HepG2 (cell line): Measurements from ENCODE around the gene DISP1. TPM values are rescaled to one million over a fixed set of nuclear protein-coding genes. Genes with fewer than 3 reads are reported as not detected.

Experiments
- AHR ChIP-seq: IDR thresholded peaks from 2 replicates; pipeline ENCODE4 v1.6.1; 2018; ENCODE audit warnings: missing genetic modification reagents, missing compliant biosample characterization
- CBX5 ChIP-seq: sonication (generic); formaldehyde crosslinking; IDR thresholded peaks from 2 replicates; pipeline ENCODE4 v1.4.0; 2020; ENCODE audit warnings: missing genetic modification reagents, borderline replicate concordance
- CCAR2 ChIP-seq: fragments of 200-400 bp; formaldehyde crosslinking; optimal IDR thresholded peaks from 2 replicates; pipeline ENCODE3; 2018; ENCODE audit warnings: low read depth, mild to moderate bottlenecking, low read length, moderate library complexity
- FOXJ3 ChIP-seq: sonication (generic); formaldehyde crosslinking; IDR thresholded peaks from 2 replicates; pipeline ENCODE4 v1.4.0; 2020; ENCODE audit warnings: missing genetic modification reagents, mild to moderate bottlenecking, borderline replicate concordance
- GPN1 ChIP-seq: sonication (generic); formaldehyde crosslinking; IDR thresholded peaks from 2 replicates; pipeline ENCODE4 v1.5.1; 2020; ENCODE audit warnings: missing genetic modification reagents, borderline replicate concordance
- MEIS2 ChIP-seq: sonication (generic); formaldehyde crosslinking; IDR thresholded peaks from 2 replicates; pipeline ENCODE4 v1.9.0; 2021; ENCODE audit warnings: mild to moderate bottlenecking, missing genetic modification reagents
- RFXAP ChIP-seq: sonication (generic); formaldehyde crosslinking; IDR thresholded peaks from 2 replicates; pipeline ENCODE4 v1.4.0; 2020; ENCODE audit warnings: missing genetic modification reagents, borderline replicate concordance
- ZFP37 ChIP-seq: sonication (generic); formaldehyde crosslinking; IDR thresholded peaks from 2 replicates; pipeline ENCODE4 v1.4.0; 2020; ENCODE audit warnings: missing genetic modification reagents, borderline replicate concordance
- ZKSCAN8 ChIP-seq: IDR thresholded peaks from 2 replicates; pipeline ENCODE4 v1.6.1; 2016; ENCODE audit warnings: borderline replicate concordance, missing genetic modification reagents, missing compliant biosample characterization
- ZNF30 ChIP-seq: sonication (generic); formaldehyde crosslinking; IDR thresholded peaks from 2 replicates; pipeline ENCODE4 v1.5.0; 2020; ENCODE audit warnings: mild to moderate bottlenecking, missing genetic modification reagents
- ZNF317 ChIP-seq: sonication (generic); formaldehyde crosslinking; IDR thresholded peaks from 2 replicates; pipeline ENCODE4 v1.5.0; 2020; ENCODE audit warnings: mild to moderate bottlenecking, missing genetic modification reagents
- ZNF460 ChIP-seq: sonication (generic); formaldehyde crosslinking; IDR thresholded peaks from 2 replicates; pipeline ENCODE4 v1.5.1; 2020; ENCODE audit warnings: missing genetic modification reagents, mild to moderate bottlenecking, borderline replicate concordance
- ZNF468 ChIP-seq: sonication (generic); formaldehyde crosslinking; IDR thresholded peaks from 2 replicates; pipeline ENCODE4 v1.8.0; 2022; ENCODE audit warnings: mild to moderate bottlenecking, moderate library complexity, missing genetic modification reagents
- ZNF746 ChIP-seq: sonication (generic); formaldehyde crosslinking; IDR thresholded peaks from 2 replicates; pipeline ENCODE4 v1.8.0; 2022; ENCODE audit warnings: mild to moderate bottlenecking, missing genetic modification reagents
- polyA plus RNA-seq, 8 experiments: library from polyadenylated mRNA; depleted of rRNA in 3 of 8; stranded (reverse) in 7 of 8; unstranded in 1 of 8; fragments of >200 nt; fragmentation: Illumina TruSeq in 4 of 8; extraction: Trizol in 4 of 8; gene quantifications; 2 replicates each; pipeline versions ENCODE4 v1.2.1 to v1.2.3, GENCODE V29; 2011 to 2016; ENCODE audit warnings: low read depth in 4 of 8, missing spikeins in 1 of 8, mixed read lengths in 1 of 8; ENCODE audit not compliant: insufficient read depth in 1 of 8
- total RNA-seq, 5 experiments: library from RNA; depleted of rRNA; stranded (reverse); fragments of >200 nt; fragmentation: Illumina TruSeq; extraction: Trizol; gene quantifications; 2 replicates each; pipeline ENCODE4 v1.2.3, GENCODE V29; 2016; ENCODE audit warnings: low read depth in 1 of 5
- TF ChIP-seq, protein P1 (sequence below): sonication (generic); formaldehyde crosslinking; IDR thresholded peaks from 2 replicates; pipeline ENCODE4 v1.4.0; 2020; ENCODE audit warnings: low read depth, mild to moderate bottlenecking, missing genetic modification reagents
- TF ChIP-seq, protein P2 (sequence below): sonication (generic); formaldehyde crosslinking; IDR thresholded peaks from 2 replicates; pipeline ENCODE4 v1.4.0; 2020; ENCODE audit warnings: missing genetic modification reagents, borderline replicate concordance
- TF ChIP-seq, protein P3 (sequence below): sonication (generic); formaldehyde crosslinking; IDR thresholded peaks from 2 replicates; pipeline ENCODE4 v1.5.0; 2020; ENCODE audit warnings: mild to moderate bottlenecking, missing genetic modification reagents, borderline replicate concordance
- TF ChIP-seq, protein P4 (sequence below): sonication (generic); formaldehyde crosslinking; IDR thresholded peaks from 2 replicates; pipeline ENCODE4 v1.5.0; 2020; ENCODE audit warnings: mild to moderate bottlenecking, missing genetic modification reagents

The DISP1 gene
- total and polyA plus RNA-seq, 2 of the 13 experiments (the other 11 are each of a cell fraction or from before 2014, with no cell fraction given), result 1.9 to 2.0 TPM

DNA sequence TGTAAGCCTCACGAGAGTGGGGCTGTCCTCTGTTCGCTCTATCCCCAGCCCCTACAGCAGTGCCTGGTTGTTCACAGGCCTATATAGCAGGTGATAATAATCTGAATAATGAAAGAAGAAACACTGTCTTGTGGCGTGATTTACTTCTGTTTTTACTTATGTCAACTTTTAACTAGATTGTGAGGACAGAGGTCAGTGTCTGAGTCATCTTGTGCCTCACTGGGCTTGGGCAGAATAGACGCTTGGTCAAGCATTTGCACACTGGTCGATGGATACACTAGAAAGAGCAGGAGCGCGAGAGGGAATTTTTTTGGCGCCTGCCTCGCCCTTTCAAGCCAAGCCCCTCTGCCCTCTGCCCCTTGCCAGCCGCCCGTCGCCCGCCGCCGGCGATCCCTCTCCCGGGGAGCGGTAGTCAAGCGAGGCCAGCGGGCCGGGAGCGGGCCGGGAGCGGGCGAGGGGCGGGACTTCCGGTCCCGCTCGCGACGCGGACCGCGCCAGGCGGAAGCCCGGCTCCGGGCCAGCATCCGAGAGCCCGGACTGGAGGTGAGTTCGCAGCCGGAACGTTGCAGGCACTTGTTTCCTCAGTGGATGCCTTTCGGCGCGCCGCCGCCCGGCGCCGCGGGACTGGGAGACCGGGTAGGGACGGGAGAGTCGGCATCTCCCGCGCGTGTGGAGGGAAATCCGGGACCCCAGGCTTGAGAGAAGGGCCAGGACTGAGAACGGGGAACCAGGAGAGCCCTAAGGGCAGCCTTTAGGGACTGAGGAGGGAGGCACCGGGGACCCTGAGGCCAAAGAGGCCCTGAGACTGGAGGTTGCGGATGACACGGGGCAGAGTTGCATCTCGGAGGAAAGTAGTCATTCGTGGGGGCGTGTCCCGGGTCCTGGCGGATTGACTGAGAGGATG lies at the start of gene DISP1 (continued):
- TF ChIP-seq ZNF468 (CRISPR knock-in tag) (no peak), GPN1 (CRISPR knock-in tag) (no peak), ZKSCAN8 (no peak), FOXJ3 (no peak), ZNF460 (CRISPR knock-in tag) (no peak; the same call in 1 of the 2 replicates), MEIS2 (0 out of 2 replicates have a peak, but pooled peaks have one; percentile 57), ZNF317 (CRISPR knock-in tag) (peak; percentile 52; the same call in 1 of the 2 replicates), CBX5 (CRISPR knock-in tag) (peak; percentile 24; the same call in 1 of the 2 replicates), ZFP37 (no peak), AHR (CRISPR knock-in tag) (no peak), ZNF746 (CRISPR knock-in tag) (no peak), CCAR2 (no peak), ZNF30 (CRISPR knock-in tag) (no peak), RFXAP (no peak)
- TF ChIP-seq, protein P1, sequence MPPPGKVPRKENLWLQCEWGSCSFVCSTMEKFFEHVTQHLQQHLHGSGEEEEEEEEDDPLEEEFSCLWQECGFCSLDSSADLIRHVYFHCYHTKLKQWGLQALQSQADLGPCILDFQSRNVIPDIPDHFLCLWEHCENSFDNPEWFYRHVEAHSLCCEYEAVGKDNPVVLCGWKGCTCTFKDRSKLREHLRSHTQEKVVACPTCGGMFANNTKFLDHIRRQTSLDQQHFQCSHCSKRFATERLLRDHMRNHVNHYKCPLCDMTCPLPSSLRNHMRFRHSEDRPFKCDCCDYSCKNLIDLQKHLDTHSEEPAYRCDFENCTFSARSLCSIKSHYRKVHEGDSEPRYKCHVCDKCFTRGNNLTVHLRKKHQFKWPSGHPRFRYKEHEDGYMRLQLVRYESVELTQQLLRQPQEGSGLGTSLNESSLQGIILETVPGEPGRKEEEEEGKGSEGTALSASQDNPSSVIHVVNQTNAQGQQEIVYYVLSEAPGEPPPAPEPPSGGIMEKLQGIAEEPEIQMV, result peak; percentile 95
- TF ChIP-seq, protein P2, sequence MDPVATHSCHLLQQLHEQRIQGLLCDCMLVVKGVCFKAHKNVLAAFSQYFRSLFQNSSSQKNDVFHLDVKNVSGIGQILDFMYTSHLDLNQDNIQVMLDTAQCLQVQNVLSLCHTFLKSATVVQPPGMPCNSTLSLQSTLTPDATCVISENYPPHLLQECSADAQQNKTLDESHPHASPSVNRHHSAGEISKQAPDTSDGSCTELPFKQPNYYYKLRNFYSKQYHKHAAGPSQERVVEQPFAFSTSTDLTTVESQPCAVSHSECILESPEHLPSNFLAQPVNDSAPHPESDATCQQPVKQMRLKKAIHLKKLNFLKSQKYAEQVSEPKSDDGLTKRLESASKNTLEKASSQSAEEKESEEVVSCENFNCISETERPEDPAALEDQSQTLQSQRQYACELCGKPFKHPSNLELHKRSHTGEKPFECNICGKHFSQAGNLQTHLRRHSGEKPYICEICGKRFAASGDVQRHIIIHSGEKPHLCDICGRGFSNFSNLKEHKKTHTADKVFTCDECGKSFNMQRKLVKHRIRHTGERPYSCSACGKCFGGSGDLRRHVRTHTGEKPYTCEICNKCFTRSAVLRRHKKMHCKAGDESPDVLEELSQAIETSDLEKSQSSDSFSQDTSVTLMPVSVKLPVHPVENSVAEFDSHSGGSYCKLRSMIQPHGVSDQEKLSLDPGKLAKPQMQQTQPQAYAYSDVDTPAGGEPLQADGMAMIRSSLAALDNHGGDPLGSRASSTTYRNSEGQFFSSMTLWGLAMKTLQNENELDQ (CRISPR knock-in tag), result no peak
- TF ChIP-seq, protein P3, sequence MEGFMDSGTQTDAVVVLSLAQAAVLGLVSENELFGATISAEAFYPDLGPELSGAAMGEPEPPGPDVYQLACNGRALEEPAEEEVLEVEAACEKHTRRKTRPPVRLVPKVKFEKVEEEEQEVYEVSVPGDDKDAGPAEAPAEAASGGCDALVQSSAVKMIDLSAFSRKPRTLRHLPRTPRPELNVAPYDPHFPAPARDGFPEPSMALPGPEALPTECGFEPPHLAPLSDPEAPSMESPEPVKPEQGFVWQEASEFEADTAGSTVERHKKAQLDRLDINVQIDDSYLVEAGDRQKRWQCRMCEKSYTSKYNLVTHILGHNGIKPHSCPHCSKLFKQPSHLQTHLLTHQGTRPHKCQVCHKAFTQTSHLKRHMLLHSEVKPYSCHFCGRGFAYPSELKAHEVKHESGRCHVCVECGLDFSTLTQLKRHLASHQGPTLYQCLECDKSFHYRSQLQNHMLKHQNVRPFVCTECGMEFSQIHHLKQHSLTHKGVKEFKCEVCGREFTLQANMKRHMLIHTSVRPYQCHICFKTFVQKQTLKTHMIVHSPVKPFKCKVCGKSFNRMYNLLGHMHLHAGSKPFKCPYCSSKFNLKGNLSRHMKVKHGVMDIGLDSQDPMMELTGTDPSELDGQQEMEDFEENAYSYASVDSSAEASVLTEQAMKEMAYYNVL (CRISPR knock-in tag), result 0 out of 2 replicates have a peak, but pooled peaks have one; percentile 30
- TF ChIP-seq, protein P4, sequence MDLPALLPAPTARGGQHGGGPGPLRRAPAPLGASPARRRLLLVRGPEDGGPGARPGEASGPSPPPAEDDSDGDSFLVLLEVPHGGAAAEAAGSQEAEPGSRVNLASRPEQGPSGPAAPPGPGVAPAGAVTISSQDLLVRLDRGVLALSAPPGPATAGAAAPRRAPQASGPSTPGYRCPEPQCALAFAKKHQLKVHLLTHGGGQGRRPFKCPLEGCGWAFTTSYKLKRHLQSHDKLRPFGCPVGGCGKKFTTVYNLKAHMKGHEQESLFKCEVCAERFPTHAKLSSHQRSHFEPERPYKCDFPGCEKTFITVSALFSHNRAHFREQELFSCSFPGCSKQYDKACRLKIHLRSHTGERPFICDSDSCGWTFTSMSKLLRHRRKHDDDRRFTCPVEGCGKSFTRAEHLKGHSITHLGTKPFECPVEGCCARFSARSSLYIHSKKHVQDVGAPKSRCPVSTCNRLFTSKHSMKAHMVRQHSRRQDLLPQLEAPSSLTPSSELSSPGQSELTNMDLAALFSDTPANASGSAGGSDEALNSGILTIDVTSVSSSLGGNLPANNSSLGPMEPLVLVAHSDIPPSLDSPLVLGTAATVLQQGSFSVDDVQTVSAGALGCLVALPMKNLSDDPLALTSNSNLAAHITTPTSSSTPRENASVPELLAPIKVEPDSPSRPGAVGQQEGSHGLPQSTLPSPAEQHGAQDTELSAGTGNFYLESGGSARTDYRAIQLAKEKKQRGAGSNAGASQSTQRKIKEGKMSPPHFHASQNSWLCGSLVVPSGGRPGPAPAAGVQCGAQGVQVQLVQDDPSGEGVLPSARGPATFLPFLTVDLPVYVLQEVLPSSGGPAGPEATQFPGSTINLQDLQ, result no peak; the same call in 1 of the 2 replicates
